Colonic mucosa (tissue), 4 donors: ENCODE measurements around the gene BTBD10. TPM values are rescaled to one million over a fixed set of nuclear protein-coding genes. Genes with fewer than 3 reads are reported as not detected.

ENCODE experiments used
- DNase-seq: peaks from one replicate; pipeline ENCODE4 v3.0.0-alpha.2; 2020
- H3K27ac ChIP-seq: fragments of 200-600 bp; one replicate; pipeline ENCODE4 v1.8.0; 2021
- H3K27me3 ChIP-seq: fragments of 200-600 bp; one replicate; pipeline ENCODE4 v1.8.0; 2021
- H3K36me3 ChIP-seq: fragments of 200-600 bp; one replicate; pipeline ENCODE4 v1.8.0; 2021
- H3K4me1 ChIP-seq: fragments of 200-600 bp; one replicate; pipeline ENCODE4 v1.8.0; 2021; ENCODE audit warnings: mild to moderate bottlenecking
- H3K4me3 ChIP-seq: fragments of 200-600 bp; one replicate; pipeline ENCODE4 v1.8.0; 2021
- H3K9ac ChIP-seq, 2 donors: one replicate each; pipeline ENCODE4 v1.7.0; 2013; ENCODE audit warnings: control low read depth in 2 of 2, low read depth in 2 of 2, low read length in 2 of 2
- H3K9me3 ChIP-seq: fragments of 200-600 bp; one replicate; pipeline ENCODE4 v1.8.0; 2021
- CTCF ChIP-seq: fragments of 200-600 bp; IDR thresholded peaks from one replicate; pipeline ENCODE4 v1.8.0; 2022; ENCODE audit warnings: antibody characterized with exemption, mild to moderate bottlenecking
- intact Hi-C: fragments of 100-400 bp; cut with DNase I; formaldehyde crosslinking; loops from one replicate; pipeline ENCODE4 v1.14.1; 2022
- total RNA-seq, 2 donors: library from RNA; stranded (reverse); fragmentation: NEBNext Ultra II Directional in 1 of 2; extraction: Animal tissue kit (Norgen Biotek cat#: 25700) in 1 of 2; gene quantifications; one replicate each; pipeline ENCODE4 v1.2.1, GENCODE V29; 2021
- donor health status: healthy.
- donor health status: DM: no; HTN: no; CAD: no.
- donor health status: DM: no; HTN: no; CAD: no.

The BTBD10 gene
- total RNA-seq, 2 donors from 2014 or later, result 31.8 to 34.5 TPM

GRCh38 chr11:13357232-13357631 is 105.8 kb downstream of the BTBD10 start:
- H3K9me3 ChIP-seq, result no peaks in the 10 kb centered on the region
- no peak for TF ChIP-seq CTCF
- no peak overlapping the region for H3K4me3 ChIP-seq
- intact Hi-C loops, result loop anchor here (10.0 kb wide), 1 partner anchor 108 kb away; the partner anchor contains the start of gene BTBD10
- H3K27me3 ChIP-seq, result no peaks in the 10 kb centered on the region
- H3K9ac ChIP-seq, result no peak overlapping the region
- H3K36me3 ChIP-seq, result no peaks in the 10 kb centered on the region
- no peak for DNase-seq
- no peak overlapping the region for H3K27ac ChIP-seq
- no peaks in the 10 kb centered on the region for H3K4me1 ChIP-seq

- Histone ChIP-seq H3K36me3 (no peaks in the 10 kb centered on the region), H3K27me3 (no peaks in the 10 kb centered on the region), H3K9ac (no peak overlapping the region), H3K27ac (no peak overlapping the region), H3K4me3 (no peak overlapping the region), H3K4me1 (no peaks in the 10 kb centered on the region), H3K9me3 (no peaks in the 10 kb centered on the region)
- no peak for DNase-seq
- TF ChIP-seq CTCF, result no peak
- intact Hi-C loops, result loop anchor here (10.0 kb wide), 1 partner anchor 110 kb away; the partner anchor contains the start of gene BTBD10
These were observed 107.8 kb downstream of the BTBD10 start for GRCh38 chr11:13355191-13355590.

GRCh38 chr11:13354335-13354734 is 108.7 kb downstream of the BTBD10 start:
- intact Hi-C loops, result loop anchor here (10.0 kb wide), 1 partner anchor 110 kb away; the partner anchor contains the start of gene BTBD10
- no peak for DNase-seq
- H3K27me3 ChIP-seq, result no peaks in the 10 kb centered on the region
- H3K4me1 ChIP-seq, result no peaks in the 10 kb centered on the region
- no peaks in the 10 kb centered on the region for H3K9me3 ChIP-seq
- no peaks in the 10 kb centered on the region for H3K36me3 ChIP-seq
- peak; percentile 24 for TF ChIP-seq CTCF
- no peak overlapping the region for H3K4me3 ChIP-seq
- no peak overlapping the region for H3K9ac ChIP-seq
- no peak overlapping the region for H3K27ac ChIP-seq

GRCh38 chr11:13352711-13353110 is 110.3 kb downstream of the BTBD10 start:
- no peaks in the 10 kb centered on the region for H3K4me1 ChIP-seq
- no peak for DNase-seq
- no peak for TF ChIP-seq CTCF
- no peak overlapping the region for H3K4me3 ChIP-seq
- no peak overlapping the region for H3K27ac ChIP-seq
- no peaks in the 10 kb centered on the region for H3K9me3 ChIP-seq
- no peaks in the 10 kb centered on the region for H3K36me3 ChIP-seq
- no peaks in the 10 kb centered on the region for H3K27me3 ChIP-seq
- H3K9ac ChIP-seq, result no peak overlapping the region
- intact Hi-C loops, result loop anchor here (10.0 kb wide), 1 partner anchor 112 kb away; the partner anchor contains the start of gene BTBD10

GRCh38 chr11:13349581-13349980 is 113.4 kb downstream of the BTBD10 start:
- Histone ChIP-seq H3K9ac (no peak overlapping the region), H3K27me3 (no peaks in the 10 kb centered on the region), H3K27ac (no peak overlapping the region), H3K36me3 (no peaks in the 10 kb centered on the region), H3K9me3 (no peaks in the 10 kb centered on the region), H3K4me3 (no peak overlapping the region), H3K4me1 (no peaks in the 10 kb centered on the region)
- TF ChIP-seq CTCF, result no peak
- intact Hi-C loops, result loop anchor here (10.0 kb wide), 1 partner anchor 385 kb away; no protein-coding TSS in a partner anchor
- no peak for DNase-seq
